DMS153 (cell line): ENCODE measurements around the gene SELENOO.

ENCODE experiments used
- DNase-seq: peaks from one replicate; lab custom pipeline; 2025; lab: John Stamatoyannopoulos, UW

Gene SELENOO

GRCh38 chr22:50217543-50218152 is 16.8 kb downstream of the SELENOO start:
- DNase-seq, result no peak

GRCh38 chr22:50218153-50218995 is 17.6 kb downstream of the SELENOO start:
- no peak for DNase-seq

GRCh38 chr22:50218996-50219727 is 18.4 kb downstream of the SELENOO start:
- DNase-seq, result peak; percentile 63

- no peak for DNase-seq
Observed at GRCh38 chr22:50219800-50220602, 19.2 kb downstream of the SELENOO start.

- no peak for DNase-seq
Observed at GRCh38 chr22:50220603-50221409, 20.0 kb downstream of the SELENOO start.

GRCh38 chr22:50221410-50222300 is 20.8 kb downstream of the SELENOO start:
- no peak for DNase-seq

GRCh38 chr22:50222508-50222907 is 21.7 kb downstream of the SELENOO start:
- no peak for DNase-seq

GRCh38 chr22:50224071-50224470 is 23.3 kb downstream of the SELENOO start:
- DNase-seq, result no peak

- no peak for DNase-seq
Observed at GRCh38 chr22:50225200-50225969, 24.6 kb downstream of the SELENOO start.

- no peak for DNase-seq
Observed at GRCh38 chr22:50226063-50226874, 25.5 kb downstream of the SELENOO start.

- no peak for DNase-seq
Observed at GRCh38 chr22:50226875-50227165, 26.0 kb downstream of the SELENOO start.

- no peak for DNase-seq
Observed at GRCh38 chr22:50227579-50228215, 26.9 kb downstream of the SELENOO start.

GRCh38 chr22:50228366-50228765 is 27.6 kb downstream of the SELENOO start:
- no peak for DNase-seq

- DNase-seq, result no peak
Observed at GRCh38 chr22:50229370-50229769, 28.6 kb downstream of the SELENOO start.

GRCh38 chr22:50232481-50233151 is 31.8 kb downstream of the SELENOO start:
- no peak for DNase-seq

GRCh38 chr22:50233223-50233622 is 32.4 kb downstream of the SELENOO start:
- no peak for DNase-seq

GRCh38 chr22:50236731-50237409 is 36.1 kb downstream of the SELENOO start:
- DNase-seq, result no peak
